ENCODE results near the gene GHRHR.

GRCh38 chr7:31017721-31018120 lies 54.0 kb downstream of the GHRHR start:
- TF ChIP-seq CTCF (IDR thresholded peaks at IDR 0.05) = no peak
- no peak for TF ChIP-seq POLR2A (IDR thresholded peaks at IDR 0.05)
- no peak for TF ChIP-seq EP300 (IDR thresholded peaks at IDR 0.05)
